Esophagus muscularis mucosa (tissue), 3 donors: ENCODE data around the gene DUSP16.

Experiments used
- CTCF ChIP-seq, 3 experiments: fragments of 200-600 bp in 2 of 3; fragments of 450-650 bp in 1 of 3; sonication (generic) in 2 of 3; IDR thresholded peaks; one replicate each; pipeline ENCODE4 v1.5.1; 2017 to 2019; ENCODE audit warnings: antibody characterized with exemption in 3 of 3, mild to moderate bottlenecking in 2 of 3, moderate library complexity in 1 of 3
- POLR2A ChIP-seq: fragments of 450-650 bp; IDR thresholded peaks from one replicate; pipeline ENCODE4 v1.6.1; 2017; ENCODE audit warnings: antibody characterized with exemption, moderate library complexity, mild to moderate bottlenecking, low read depth
- POLR2AphosphoS5 ChIP-seq, 2 donors: sonication (generic); formaldehyde crosslinking; IDR thresholded peaks; one replicate each; pipeline ENCODE4 v1.6.1; 2017; ENCODE audit warnings: antibody characterized with exemption in 2 of 2

DNA sequence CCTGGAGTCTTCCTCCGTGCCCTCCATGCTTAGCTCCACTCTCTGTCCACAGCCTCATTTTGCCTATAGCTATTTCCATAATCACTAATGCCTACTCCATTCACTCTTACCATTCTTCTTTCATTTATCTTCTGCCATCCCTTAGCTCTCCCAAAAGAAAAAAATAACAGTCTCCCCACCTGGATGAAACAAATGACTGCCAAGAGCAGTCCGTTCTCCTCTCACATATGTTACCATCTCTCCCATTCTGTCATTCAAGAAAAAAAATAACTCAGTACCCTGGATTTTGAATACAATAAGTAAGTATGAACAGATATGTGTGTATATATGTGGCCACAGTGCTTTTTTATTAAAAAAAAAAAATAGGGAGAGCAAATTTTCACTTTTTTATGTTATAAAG is 13.2 kb downstream of the DUSP16 start:
- TF ChIP-seq CTCF (IDR thresholded peaks at IDR 0.05) (no peak), POLR2AphosphoS5 (IDR thresholded peaks at IDR 0.05) (no peak), POLR2A (no peak)
